Sigmoid colon (tissue), 7 donors: ENCODE results near the gene SREBF1. TPM values are rescaled to one million over a fixed set of nuclear protein-coding genes. Genes with fewer than 3 reads are reported as not detected.

Source experiments
- DNase-seq: peaks from one replicate; pipeline ENCODE4 v3.0.0-alpha.2; 2019
- H3K27ac ChIP-seq, 4 donors: fragments of 200-600 bp; sonication (generic); one replicate each; pipeline ENCODE4 v1.5.1; 2016 to 2019; ENCODE audit warnings: mild to moderate bottlenecking in 1 of 4
- H3K27me3 ChIP-seq, 3 donors: fragments of 200-600 bp; sonication (generic); one replicate each; pipeline ENCODE4 v1.5.1; 2019; ENCODE audit warnings: mild to moderate bottlenecking in 1 of 3
- H3K36me3 ChIP-seq, 4 donors: fragments of 200-600 bp; sonication (generic); one replicate each; pipeline ENCODE4 v1.5.1; 2016 to 2019
- H3K4me1 ChIP-seq, 4 donors: fragments of 200-600 bp; sonication (generic); one replicate each; pipeline ENCODE4 v1.5.1; 2017 to 2019
- H3K4me3 ChIP-seq, 4 donors: fragments of 200-600 bp; sonication (generic); one replicate each; pipeline ENCODE4 v1.5.1; 2017 to 2019; ENCODE audit warnings: mild to moderate bottlenecking in 2 of 4, moderate library complexity in 1 of 4
- H3K9me3 ChIP-seq, 4 donors: fragments of 200-600 bp in 3 of 4; sonication (generic) in 3 of 4; one replicate each; pipeline versions ENCODE4 v1.5.1 to v1.6.1; 2013 to 2019
- EP300 ChIP-seq, 4 donors: sonication (generic); formaldehyde crosslinking; IDR thresholded peaks; one replicate each; pipeline ENCODE4 v1.6.1; 2017; ENCODE audit warnings: antibody characterized with exemption in 4 of 4
- POLR2A ChIP-seq, 2 donors: fragments of 450-650 bp; IDR thresholded peaks; one replicate each; pipeline ENCODE4 v1.6.1; 2016; ENCODE audit warnings: antibody characterized with exemption in 2 of 2, mild to moderate bottlenecking in 2 of 2, moderate library complexity in 2 of 2
- POLR2AphosphoS5 ChIP-seq, 4 donors: sonication (generic); formaldehyde crosslinking; IDR thresholded peaks; one replicate each; pipeline ENCODE4 v1.6.1; 2017; ENCODE audit warnings: antibody characterized with exemption in 4 of 4
- WGBS, 2 donors: extraction: QIAGEN DNeasy Blood & Tissue Kit; methylation state at CpG; one replicate each; pipeline ENCODE4 v1.1.7; 2013; 5-methylcytosine and 5-hydroxymethylcytosine counted together
- intact Hi-C: fragments of 100-400 bp; cut with DNase I; formaldehyde crosslinking; loops from one replicate; pipeline ENCODE4 v1.15.1; 2023
- polyA plus RNA-seq, 3 donors: library from polyadenylated mRNA; stranded (reverse); fragments of 200-250 nt; gene quantifications; one replicate each; pipeline ENCODE4 v1.2.3, GENCODE V29; 2013
- total RNA-seq, 4 donors: library from RNA; depleted of rRNA; stranded (reverse); fragments of >200 nt; gene quantifications; one replicate each; pipeline ENCODE4 v1.1.0, GENCODE V29; 2016
- TF ChIP-seq, protein P1 (sequence below), 4 experiments: fragments of 450-650 bp in 3 of 4; fragments of 200-600 bp in 1 of 4; IDR thresholded peaks; one replicate each; pipeline ENCODE4 v1.5.1; 2016 to 2019; ENCODE audit warnings: antibody characterized with exemption in 4 of 4, mild to moderate bottlenecking in 3 of 4, moderate library complexity in 2 of 4
- donor health status: healthy with polysubstance abuse.
- donor health status: Bipolar disorder and iron deficiency.
- donor health status: healthy.

Gene SREBF1
- total and polyA plus RNA-seq, 7 donors, result 10.2 to 172 (median 38.6) TPM

DNA sequence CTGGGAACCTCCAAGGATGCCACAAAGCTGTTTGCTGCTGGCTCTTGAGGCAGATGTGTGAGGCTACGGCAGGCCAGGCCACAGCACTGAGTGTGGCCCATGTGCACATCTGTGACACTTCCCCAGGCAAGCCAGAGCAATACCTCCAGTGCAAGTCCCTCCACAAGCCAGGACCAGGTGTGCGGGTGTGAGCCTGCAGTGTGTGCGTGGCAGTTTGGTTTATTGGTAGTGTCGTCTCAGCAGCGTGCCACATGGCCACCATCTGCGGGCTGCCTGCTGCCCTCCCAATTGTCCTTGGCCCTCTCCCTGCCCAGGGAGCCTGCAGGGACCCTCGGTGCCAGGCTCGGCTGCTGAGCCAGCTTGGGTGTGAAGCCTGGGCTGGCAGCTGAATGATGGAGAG is 9.9 kb upstream of the SREBF1 start:
- Histone ChIP-seq H3K9me3 (no peaks in the 10 kb centered on the region), H3K27ac (no peak overlapping the region), H3K4me3 (no peak overlapping the region), H3K4me1 (peaks cover 0 to 34% (median 23%) of the 10 kb centered on the region in 4 donors), H3K36me3 (peaks cover 0 to 23% (median 11%) of the 10 kb centered on the region in 4 donors), H3K27me3 (no peaks in the 10 kb centered on the region)
- 60 to 76% methylated on average over 8 of the region's 8 CpGs for whole genome bisulfite sequencing, 2 donors
- intact Hi-C loops, result no loop called here
- no peak for TF ChIP-seq EP300 (IDR thresholded peaks at IDR 0.05)
- TF ChIP-seq POLR2A (IDR thresholded peaks at IDR 0.05), result no peak
- no peak for TF ChIP-seq POLR2AphosphoS5 (IDR thresholded peaks at IDR 0.05)
- TF ChIP-seq, protein P1, sequence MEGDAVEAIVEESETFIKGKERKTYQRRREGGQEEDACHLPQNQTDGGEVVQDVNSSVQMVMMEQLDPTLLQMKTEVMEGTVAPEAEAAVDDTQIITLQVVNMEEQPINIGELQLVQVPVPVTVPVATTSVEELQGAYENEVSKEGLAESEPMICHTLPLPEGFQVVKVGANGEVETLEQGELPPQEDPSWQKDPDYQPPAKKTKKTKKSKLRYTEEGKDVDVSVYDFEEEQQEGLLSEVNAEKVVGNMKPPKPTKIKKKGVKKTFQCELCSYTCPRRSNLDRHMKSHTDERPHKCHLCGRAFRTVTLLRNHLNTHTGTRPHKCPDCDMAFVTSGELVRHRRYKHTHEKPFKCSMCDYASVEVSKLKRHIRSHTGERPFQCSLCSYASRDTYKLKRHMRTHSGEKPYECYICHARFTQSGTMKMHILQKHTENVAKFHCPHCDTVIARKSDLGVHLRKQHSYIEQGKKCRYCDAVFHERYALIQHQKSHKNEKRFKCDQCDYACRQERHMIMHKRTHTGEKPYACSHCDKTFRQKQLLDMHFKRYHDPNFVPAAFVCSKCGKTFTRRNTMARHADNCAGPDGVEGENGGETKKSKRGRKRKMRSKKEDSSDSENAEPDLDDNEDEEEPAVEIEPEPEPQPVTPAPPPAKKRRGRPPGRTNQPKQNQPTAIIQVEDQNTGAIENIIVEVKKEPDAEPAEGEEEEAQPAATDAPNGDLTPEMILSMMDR (IDR thresholded peaks at IDR 0.05), result no peak
- DNase-seq, result no peak

DNA sequence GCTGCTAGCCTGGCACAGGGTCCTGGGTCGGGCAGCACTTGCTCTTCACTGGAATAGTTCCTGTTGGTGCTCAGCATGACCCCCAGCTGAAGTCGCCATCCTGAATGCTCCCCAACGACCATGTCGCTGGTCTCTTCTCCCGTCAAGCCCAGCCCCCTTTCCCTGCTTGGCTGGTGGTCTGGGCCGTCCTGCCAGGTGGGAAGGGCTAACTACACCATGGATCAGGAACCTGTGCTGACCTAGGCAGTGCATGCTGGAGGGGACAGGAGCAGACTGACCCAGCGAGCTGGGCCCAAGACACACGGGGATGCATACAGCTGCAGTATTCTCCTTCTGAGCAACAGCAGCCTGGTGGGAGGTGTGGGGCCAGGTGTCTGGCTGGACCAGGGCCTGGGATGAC is 9.2 kb upstream of the SREBF1 start:
- intact Hi-C loops, result no loop called here
- WGBS, 2 donors, result 91% methylated on average over 8 of the region's 8 CpGs

DNA sequence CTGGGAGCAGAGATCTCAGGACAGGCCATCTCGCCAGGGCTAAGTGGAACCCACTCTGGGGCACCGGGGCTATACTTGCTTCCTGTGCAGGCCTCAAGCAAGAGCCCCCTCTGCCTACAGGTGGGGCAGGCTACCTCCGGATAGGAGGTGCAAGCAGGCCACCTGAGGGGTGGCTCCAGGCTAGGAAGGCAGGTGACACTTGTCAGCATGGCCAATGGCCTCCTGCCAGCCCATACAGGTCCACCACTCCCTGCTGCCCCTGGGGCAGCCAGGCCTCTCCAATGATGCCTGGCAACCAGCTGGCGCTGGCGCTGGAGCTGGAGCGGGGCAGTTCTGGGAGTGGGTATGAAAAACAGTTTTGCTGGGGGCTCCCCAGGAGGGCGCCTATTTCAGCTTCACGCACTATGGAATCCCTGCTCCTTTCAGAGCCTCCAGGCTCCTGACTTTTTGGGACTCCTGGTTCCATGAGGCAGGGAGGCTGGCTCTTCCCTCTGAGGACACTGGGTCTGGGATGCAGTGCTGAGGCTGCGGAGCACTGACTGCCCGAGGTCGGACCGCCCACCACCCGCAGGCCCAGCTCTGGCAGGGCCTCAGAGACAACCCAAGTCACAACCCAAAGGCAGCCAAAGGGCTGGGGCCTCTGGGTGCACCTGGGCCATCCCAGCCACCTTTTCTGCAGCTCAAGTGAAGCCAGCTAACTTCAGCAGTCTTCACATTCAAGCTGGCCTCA is 8.4 kb upstream of the SREBF1 start:
- 87 to 92% methylated on average over 13 of the region's 13 CpGs for WGBS, 2 donors
- Histone ChIP-seq H3K36me3 (peaks cover 0 to 18% (median 11%) of the 10 kb centered on the region in 4 donors), H3K4me3 (no peak overlapping the region), H3K27ac (no peak overlapping the region), H3K27me3 (no peaks in the 10 kb centered on the region), H3K4me1 (peaks cover 0 to 43% (median 29%) of the 10 kb centered on the region in 4 donors), H3K9me3 (no peaks in the 10 kb centered on the region)
- no peak for TF ChIP-seq EP300 (IDR thresholded peaks at IDR 0.05)
- TF ChIP-seq, protein P1 (IDR thresholded peaks at IDR 0.05), result no peak
- TF ChIP-seq POLR2AphosphoS5 (IDR thresholded peaks at IDR 0.05), result no peak
- TF ChIP-seq POLR2A (IDR thresholded peaks at IDR 0.05), result no peak
- DNase-seq, result no peak
- intact Hi-C loops, result no loop called here

More for the DNA sequence above, 9.2 kb upstream of the SREBF1 start:
- no peak for TF ChIP-seq POLR2AphosphoS5 (IDR thresholded peaks at IDR 0.05)
- no peaks in the 10 kb centered on the region for H3K9me3 ChIP-seq
- H3K27ac ChIP-seq, result no peak overlapping the region
- peaks cover 0 to 19% (median 11%) of the 10 kb centered on the region in 4 donors for H3K36me3 ChIP-seq
- no peak for DNase-seq
- peaks cover 0 to 40% (median 25%) of the 10 kb centered on the region in 4 donors for H3K4me1 ChIP-seq
- no peaks in the 10 kb centered on the region for H3K27me3 ChIP-seq
- no peak overlapping the region for H3K4me3 ChIP-seq

DNA sequence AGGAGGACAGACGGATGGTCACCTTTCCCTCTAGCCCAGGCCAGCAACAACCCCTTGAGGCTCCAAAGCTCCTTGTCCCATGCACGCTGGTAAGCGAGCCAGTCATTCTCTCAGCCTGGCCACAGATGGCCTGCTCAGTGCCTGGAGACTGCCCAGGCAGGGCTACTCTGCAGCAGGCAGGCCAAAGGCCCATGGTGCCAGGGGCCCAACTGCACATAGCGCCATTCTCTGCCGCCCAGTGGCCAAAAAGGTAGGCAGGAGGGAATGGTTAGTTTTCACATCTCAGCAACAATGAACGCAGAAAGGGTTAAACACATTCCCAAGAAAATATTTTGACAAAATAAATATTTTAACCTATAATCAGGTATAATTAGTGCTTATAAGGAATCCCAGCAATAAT is 7.7 kb upstream of the SREBF1 start:
- Histone ChIP-seq H3K4me1 (peaks cover 0 to 41% (median 26%) of the 10 kb centered on the region in 4 donors), H3K36me3 (peaks cover 0 to 18% (median 11%) of the 10 kb centered on the region in 4 donors), H3K9me3 (no peaks in the 10 kb centered on the region), H3K27ac (no peak overlapping the region), H3K27me3 (no peaks in the 10 kb centered on the region), H3K4me3 (no peak overlapping the region)
- 94 to 95% methylated on average over 6 of the region's 6 CpGs for WGBS, 2 donors
- no peak for DNase-seq
- intact Hi-C loops, result no loop called here
- TF ChIP-seq, protein P1 (IDR thresholded peaks at IDR 0.05), result no peak
- no peak for TF ChIP-seq EP300 (IDR thresholded peaks at IDR 0.05)
- TF ChIP-seq POLR2AphosphoS5 (IDR thresholded peaks at IDR 0.05), result no peak
- TF ChIP-seq POLR2A (IDR thresholded peaks at IDR 0.05), result no peak

DNA sequence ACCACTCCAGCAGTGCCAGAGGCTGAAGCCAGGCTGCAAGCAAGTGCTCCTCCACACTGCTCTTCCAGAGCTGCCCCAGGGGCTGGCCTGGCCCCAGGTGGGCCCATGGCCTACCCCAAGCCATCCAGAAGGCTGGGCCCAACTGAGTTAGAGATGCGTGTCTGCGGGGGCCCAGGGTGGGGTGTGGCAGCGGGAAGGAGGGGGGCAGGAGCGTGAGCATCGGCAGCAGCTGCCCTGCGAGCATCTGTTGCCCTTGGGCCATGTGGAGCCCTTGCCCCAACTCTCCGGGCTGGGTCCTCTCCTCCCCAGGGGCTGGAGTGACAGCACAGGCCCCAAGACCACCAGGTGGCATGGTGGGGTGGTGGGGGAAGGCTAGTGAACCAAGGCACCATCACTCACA is 7.3 kb upstream of the SREBF1 start:
- 86 to 87% methylated on average over 7 of the region's 7 CpGs for WGBS, 2 donors
- H3K9me3 ChIP-seq, result no peaks in the 10 kb centered on the region
- DNase-seq, result no peak

More for the DNA sequence above, 7.3 kb upstream of the SREBF1 start:
- TF ChIP-seq EP300 (IDR thresholded peaks at IDR 0.05) (no peak), POLR2AphosphoS5 (IDR thresholded peaks at IDR 0.05) (no peak), POLR2A (IDR thresholded peaks at IDR 0.05) (no peak)
- TF ChIP-seq, protein P1 (IDR thresholded peaks at IDR 0.05), result no peak
- Histone ChIP-seq H3K27ac (no peak overlapping the region), H3K36me3 (peaks cover 0 to 18% (median 11%) of the 10 kb centered on the region in 4 donors), H3K4me1 (peaks cover 0 to 41% (median 26%) of the 10 kb centered on the region in 4 donors), H3K4me3 (no peak overlapping the region), H3K27me3 (no peaks in the 10 kb centered on the region)
- intact Hi-C loops, result no loop called here
